H1 (cell line): Measurements from ENCODE around the gene SNX19. TPM values are rescaled to one million over a fixed set of nuclear protein-coding genes. Genes with fewer than 3 reads are reported as not detected.

Source experiments
- CTCF ChIA-PET: fragments of 300-600 bp; sonication (Branson Sonifier 250); formaldehyde crosslinking; loops from one replicate; lab custom pipeline; 2021; ENCODE audit not compliant: partially characterized antibody; lab: Charles Lee
- POLR2A ChIA-PET: fragments of 300-600 bp; sonication (Branson Sonifier 250); formaldehyde crosslinking; loops from one replicate; lab custom pipeline; 2021; ENCODE audit warnings: inconsistent platforms; ENCODE audit not compliant: partially characterized antibody; lab: Charles Lee
- DNase-seq, 2 experiments: peaks; one replicate each; pipeline versions ENCODE4 v3.0.0 to v3.0.0-alpha.2; 2010 to 2022; ENCODE audit warnings: low spot score in 2 of 2, low read depth in 1 of 2, mixed read lengths in 1 of 2
- FAIRE-seq: peaks from 2 replicates; lab custom pipeline; 2011; peaks lifted over from hg19 to GRCh38; lab: Jason Lieb, UNC
- H2AFZ ChIP-seq: 2 replicates; pipeline ENCODE4 v1.8.1; 2012; ENCODE audit warnings: low read length, inconsistent platforms
- H2AK5ac ChIP-seq: 2 replicates; pipeline ENCODE4 v1.6.1; 2013; ENCODE audit warnings: low read depth, low read length
- H2BK120ac ChIP-seq: replicated peaks from 2 replicates; pipeline ENCODE3; 2013; ENCODE audit warnings: low read depth, low read length, inconsistent platforms
- H2BK12ac ChIP-seq: 2 replicates; pipeline ENCODE4 v1.6.1; 2013; ENCODE audit warnings: low read depth, low read length
- H2BK15ac ChIP-seq: 2 replicates; pipeline ENCODE4 v1.6.1; 2013; ENCODE audit warnings: low read length
- H2BK20ac ChIP-seq: 2 replicates; pipeline ENCODE4 v1.6.1; 2013; ENCODE audit warnings: low read length
- H2BK5ac ChIP-seq: 2 replicates; pipeline ENCODE4 v1.6.1; 2013; ENCODE audit warnings: low read depth, low read length
- H3K14ac ChIP-seq: 2 replicates; pipeline ENCODE4 v1.6.1; 2013; ENCODE audit warnings: inconsistent platforms; ENCODE audit not compliant: insufficient read length
- H3K18ac ChIP-seq: 2 replicates; pipeline ENCODE4 v1.6.1; 2013; ENCODE audit warnings: low read length; ENCODE audit errors: extremely low read depth
- H3K23ac ChIP-seq: 2 replicates; pipeline ENCODE4 v1.6.1; 2013; ENCODE audit warnings: inconsistent platforms; ENCODE audit not compliant: insufficient read length
- H3K23me2 ChIP-seq: 2 replicates; pipeline ENCODE4 v1.6.1; 2013; ENCODE audit warnings: low read depth, low read length
- H3K27ac ChIP-seq: 2 replicates; pipeline ENCODE4 v1.6.1; 2011; ENCODE audit warnings: low read depth, low read length, inconsistent platforms
- H3K27me3 ChIP-seq, 4 experiments: replicated peaks in 1 of 4; 1 replicate in 1 of 4; 2 replicates in 3 of 4; pipeline versions ENCODE4 v1.6.1 to v1.8.1; 2011 to 2013; ENCODE audit warnings: low read length in 3 of 4, mild to moderate bottlenecking in 3 of 4, inconsistent platforms in 2 of 4, mixed read lengths in 2 of 4, moderate library complexity in 1 of 4; ENCODE audit not compliant: control insufficient read depth in 3 of 4, insufficient read depth in 3 of 4; ENCODE audit errors: extremely low read depth in 1 of 4
- H3K36me3 ChIP-seq, 4 experiments: 2 replicates each; pipeline versions ENCODE4 v1.6.1 to v1.8.1; 2011 to 2013; ENCODE audit warnings: mild to moderate bottlenecking in 4 of 4, low read length in 3 of 4, moderate library complexity in 2 of 4, control low read depth in 1 of 4, inconsistent platforms in 1 of 4; ENCODE audit not compliant: insufficient read depth in 4 of 4, control insufficient read depth in 2 of 4
- H3K4ac ChIP-seq: replicated peaks from 2 replicates; pipeline ENCODE3; 2013; ENCODE audit warnings: low read length, low read depth, mixed read lengths, inconsistent platforms; ENCODE audit not compliant: insufficient read length
- H3K4me1 ChIP-seq, 4 experiments: replicated peaks in 1 of 4; 1 replicate in 1 of 4; 2 replicates in 3 of 4; pipeline versions ENCODE4 v1.6.1 to v1.8.1; 2011 to 2013; ENCODE audit warnings: low read length in 3 of 4, inconsistent platforms in 2 of 4, mixed read lengths in 1 of 4; ENCODE audit not compliant: insufficient read depth in 4 of 4, control insufficient read depth in 3 of 4
- H3K4me2 ChIP-seq, 2 experiments: 2 replicates each; pipeline versions ENCODE4 v1.6.1 to v1.8.1; 2011 to 2013; ENCODE audit warnings: low read depth in 2 of 2, low read length in 2 of 2, control low read depth in 1 of 2, inconsistent platforms in 1 of 2, mild to moderate bottlenecking in 1 of 2; ENCODE audit not compliant: insufficient read depth in 1 of 2
- H3K4me3 ChIP-seq, 4 experiments: fragments of 200-600, 300-600 bp in 1 of 4; sonication (generic), shearing (Covaris generic), sonication (Bioruptor Twin) in 1 of 4; 2 replicates each; pipeline versions ENCODE4 v1.5.1 to v1.8.1; 2011 to 2016; ENCODE audit warnings: low read length in 4 of 4, low read depth in 3 of 4, control low read depth in 2 of 4, inconsistent platforms in 2 of 4, mild to moderate bottlenecking in 2 of 4, mixed read lengths in 1 of 4, moderate library complexity in 1 of 4; ENCODE audit not compliant: insufficient read depth in 2 of 4; ENCODE audit errors: extremely low read depth in 1 of 4
- H3K56ac ChIP-seq: replicated peaks from 2 replicates; pipeline ENCODE3; 2013; ENCODE audit warnings: low read depth, mild to moderate bottlenecking, mixed read lengths, low read length, inconsistent platforms; ENCODE audit not compliant: insufficient read length
- H3K79me1 ChIP-seq: 2 replicates; pipeline ENCODE4 v1.6.1; 2013; ENCODE audit warnings: low read depth, low read length, control low read depth
- H3K79me2 ChIP-seq, 2 experiments: 2 replicates each; pipeline versions ENCODE4 v1.6.1 to v1.8.1; 2012 to 2013; ENCODE audit warnings: low read length in 2 of 2, mild to moderate bottlenecking in 2 of 2, inconsistent platforms in 1 of 2; ENCODE audit not compliant: insufficient read depth in 2 of 2, control insufficient read depth in 1 of 2
- H3K9ac ChIP-seq, 4 experiments: replicated peaks in 1 of 4; 1 replicate in 1 of 4; 2 replicates in 3 of 4; pipeline versions ENCODE4 v1.6.1 to v1.8.1; 2011 to 2013; ENCODE audit warnings: low read depth in 3 of 4, low read length in 3 of 4, control low read depth in 2 of 4, mild to moderate bottlenecking in 2 of 4, moderate library complexity in 2 of 4, inconsistent platforms in 1 of 4; ENCODE audit errors: extremely low read depth in 1 of 4
- H3K9me3 ChIP-seq, 2 experiments: 2 replicates each; pipeline versions ENCODE4 v1.6.1 to v1.8.1; 2012 to 2013; ENCODE audit warnings: mild to moderate bottlenecking in 2 of 2, moderate library complexity in 2 of 2, control low read depth in 1 of 2, inconsistent platforms in 1 of 2, low read depth in 1 of 2, low read length in 1 of 2, mixed read lengths in 1 of 2; ENCODE audit not compliant: insufficient read depth in 2 of 2
- H4K20me1 ChIP-seq, 2 experiments: replicated peaks in 1 of 2; 2 replicates each; pipeline versions ENCODE3 to v1.8.1; 2011 to 2013; ENCODE audit warnings: inconsistent platforms in 2 of 2, low read length in 2 of 2, mild to moderate bottlenecking in 1 of 2; ENCODE audit not compliant: insufficient read depth in 2 of 2, control insufficient read depth in 1 of 2
- H4K5ac ChIP-seq: 2 replicates; pipeline ENCODE4 v1.6.1; 2013; ENCODE audit warnings: low read length, low read depth, mixed read lengths, inconsistent platforms; ENCODE audit not compliant: insufficient read length
- H4K8ac ChIP-seq: 2 replicates; pipeline ENCODE4 v1.8.0; 2013; ENCODE audit warnings: mild to moderate bottlenecking, moderate library complexity, low read length, inconsistent platforms; ENCODE audit not compliant: insufficient read depth; ENCODE audit errors: extremely low read depth
- H4K91ac ChIP-seq: replicated peaks from 2 replicates; pipeline ENCODE3; 2013; ENCODE audit warnings: low read length, mixed read lengths, inconsistent platforms; ENCODE audit not compliant: insufficient read length
- ATF3 ChIP-seq: IDR thresholded peaks from 2 replicates; pipeline ENCODE4 v1.6.1; 2011; ENCODE audit warnings: low read depth, mild to moderate bottlenecking, low read length; ENCODE audit not compliant: insufficient read depth
- GABPA ChIP-seq: IDR thresholded peaks from 2 replicates; pipeline ENCODE4 v1.6.1; 2011; ENCODE audit warnings: mild to moderate bottlenecking, low read length, moderate library complexity, borderline replicate concordance; ENCODE audit not compliant: insufficient read depth
- HDAC2 ChIP-seq, 2 experiments: fragments of 300-600 bp in 1 of 2; sonication (generic) in 1 of 2; IDR thresholded peaks; 2 replicates each; pipeline ENCODE4 v1.6.1; 2011 to 2012; ENCODE audit warnings: low read depth in 2 of 2, low read length in 2 of 2, mild to moderate bottlenecking in 2 of 2, moderate library complexity in 2 of 2, borderline replicate concordance in 1 of 2, inconsistent platforms in 1 of 2
- HDAC6 ChIP-seq: IDR thresholded peaks from one replicate; pipeline ENCODE4 v1.7.1; 2012; ENCODE audit warnings: low read depth, mild to moderate bottlenecking, inconsistent platforms, low read length, moderate library complexity
- POLR2AphosphoS5 ChIP-seq: IDR thresholded peaks from 2 replicates; pipeline ENCODE4 v1.6.1; 2011; ENCODE audit warnings: low read depth, low read length
- RXRA ChIP-seq: IDR thresholded peaks from 2 replicates; pipeline ENCODE4 v1.6.1; 2011; ENCODE audit warnings: low read depth, mild to moderate bottlenecking, low read length, moderate library complexity; ENCODE audit not compliant: insufficient read depth
- SP2 ChIP-seq: IDR thresholded peaks from 2 replicates; pipeline ENCODE4 v1.6.1; 2012; ENCODE audit warnings: mild to moderate bottlenecking, low read length, inconsistent platforms
- SP4 ChIP-seq: IDR thresholded peaks from 2 replicates; pipeline ENCODE4 v1.6.1; 2012; ENCODE audit warnings: low read length, inconsistent platforms
- whole genome bisulfite sequencing, 2 experiments: shearing (Covaris generic) in 1 of 2; methylation state at CpG; one replicate each; pipeline versions ENCODE4 v1.1.6 to v1.1.7; 2013 to 2015; ENCODE audit warnings: low lambda C conversion rate in 2 of 2, mixed read lengths in 2 of 2, inconsistent platforms in 1 of 2, low coverage in 1 of 2, missing lambda C conversion rate in 1 of 2; ENCODE audit not compliant: insufficient replicate concordance in 2 of 2, insufficient coverage in 1 of 2, insufficient read length in 1 of 2; ENCODE audit errors: extremely low coverage in 1 of 2, missing lambda C conversion rate in 1 of 2; 5-methylcytosine and 5-hydroxymethylcytosine counted together
- polyA plus RNA-seq, 7 experiments: library from polyadenylated mRNA; depleted of rRNA in 3 of 7; stranded (reverse) in 5 of 7; unstranded in 2 of 7; fragments of >200 nt in 5 of 7; fragments of 200-250 nt in 2 of 7; gene quantifications; 1 replicate in 5 of 7; 2 replicates in 1 of 7; 4 replicates in 1 of 7; pipeline versions ENCODE4 v1.2.1 to v1.2.3, GENCODE V29; 2011 to 2013; ENCODE audit warnings: missing spikeins in 2 of 7, mixed read lengths in 2 of 7
- total RNA-seq: library from RNA; stranded (reverse); fragmentation: NEBNext Ultra II Directional; extraction: Animal tissue kit (Norgen Biotek cat#: 25700); gene quantifications from 2 replicates; pipeline ENCODE4 v1.2.1, GENCODE V29; 2021

SNX19 gene
- total and polyA plus RNA-seq, 2 of the 8 experiments (the other 6 are each of a cell fraction or from before 2014, with no cell fraction given) = 15.0 to 25.2 TPM

DNA sequence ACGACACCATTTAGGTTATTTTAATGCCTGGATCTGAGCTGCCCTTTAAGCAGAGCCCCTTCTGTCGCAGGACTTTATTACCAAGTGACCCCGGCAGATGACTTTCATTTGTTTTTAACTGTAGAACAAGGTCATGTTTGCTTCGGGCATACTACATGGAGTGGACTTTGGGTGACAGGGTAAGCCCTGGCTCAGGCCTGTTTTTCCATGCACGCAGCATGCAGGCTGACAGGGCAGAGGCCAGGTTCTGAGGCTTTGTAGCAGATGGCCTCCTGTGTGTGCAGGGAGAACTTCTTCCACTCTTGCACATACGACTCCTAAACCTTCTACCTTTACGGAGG, 50.5 kb downstream of the SNX19 start:
- Histone ChIP-seq H4K20me1 (no peaks in the 10 kb centered on the region), H3K23ac (no peak overlapping the region), H2BK20ac (no peak overlapping the region), H3K18ac (no peak overlapping the region), H3K9ac (no peak overlapping the region), H4K5ac (no peak overlapping the region), H3K4ac (no peak overlapping the region), H3K4me2 (no peak overlapping the region), H2AK5ac (no peak overlapping the region), H3K23me2 (no peaks in the 10 kb centered on the region), H3K14ac (no peak overlapping the region), H3K4me1 (peaks cover 0 to 7% (median 2%) of the 10 kb centered on the region in 4 experiments; a peak in 4 of 7 replicates), H3K56ac (no peak overlapping the region), H3K27me3 (peaks cover 0 to 9% (median 2%) of the 10 kb centered on the region in 4 experiments; a peak in 3 of 7 replicates), H2BK15ac (no peak overlapping the region), H4K8ac (no peak overlapping the region), H3K27ac (no peak overlapping the region), H3K79me2 (no peaks in the 10 kb centered on the region), H3K79me1 (no peaks in the 10 kb centered on the region), H4K91ac (no peak overlapping the region), H2BK120ac (no peak overlapping the region), H2BK12ac (no peak overlapping the region), H2AFZ (no peak overlapping the region), H2BK5ac (no peak overlapping the region), H3K9me3 (no peaks in the 10 kb centered on the region), H3K36me3 (no peaks in the 10 kb centered on the region), H3K4me3 (no peak overlapping the region)
- CTCF ChIA-PET = interaction anchor here (0.6 to 17.8 kb wide), 7 partner anchors 20 to 504 kb away, joined by 3 to 521 read pairs (median 4); partner anchors contain the start of genes ADAMTS15 and ADAMTS8
- DNase-seq (no peak), FAIRE-seq (no peak)
- 84% methylated on average over 7 of the region's 7 CpGs; no CpG with 5 or more reads in 1 of the 2 experiments for WGBS, 2 experiments
- TF ChIP-seq HDAC6 = no peak
- TF ChIP-seq HDAC2 (IDR thresholded peaks at IDR 0.05; ENCODE audit: borderline replicate concordance in 1 of 2, low read depth in 2 of 2, low read length in 2 of 2) = no peak
- no peak for TF ChIP-seq RXRA
- TF ChIP-seq POLR2AphosphoS5 = no peak
- TF ChIP-seq ATF3 = no peak
- TF ChIP-seq GABPA = no peak
- TF ChIP-seq SP2 = no peak
- TF ChIP-seq SP4 = no peak
- POLR2A ChIA-PET = interaction anchor here (1.1 kb wide), 1 partner anchor 437 kb away, joined by 3 read pairs; the partner anchor contains the start of gene ADAMTS8
